HL-60 (cell line): ENCODE measurements around the gene UBE2E2.

Experiments
- DNase-seq, 2 experiments: peaks; one replicate each; pipeline ENCODE4 v3.0.0-alpha.2; 2010 to 2020; ENCODE audit warnings: low read depth in 1 of 2, low spot score in 1 of 2
- H3K27ac ChIP-seq: fragments of 250-450 bp; sonication (Bioruptor Pico); replicated peaks from 2 replicates; pipeline ENCODE4 v1.5.1; 2020; ENCODE audit warnings: mild to moderate bottlenecking, moderate library complexity
- H3K27me3 ChIP-seq: fragments of 250-450 bp; sonication (Bioruptor Pico); 2 replicates; pipeline ENCODE4 v1.5.1; 2021; ENCODE audit warnings: mild to moderate bottlenecking, moderate library complexity; ENCODE audit not compliant: insufficient read depth, poor library complexity, severe bottlenecking
- H3K4me3 ChIP-seq: replicated peaks from 2 replicates; pipeline ENCODE4 v1.5.1; 2011; ENCODE audit warnings: mild to moderate bottlenecking, control low read depth, low read length; ENCODE audit not compliant: insufficient read depth
- CTCF ChIP-seq: IDR thresholded peaks from one replicate; pipeline ENCODE4 v1.5.1; 2011; ENCODE audit warnings: low read length, control low read depth, inconsistent platforms; ENCODE audit not compliant: insufficient read depth
- GABPA ChIP-seq: IDR thresholded peaks from 2 replicates; pipeline ENCODE4 v1.6.1; 2012; ENCODE audit warnings: low read depth
- POLR2AphosphoS5 ChIP-seq: IDR thresholded peaks from 2 replicates; pipeline ENCODE4 v1.6.1; 2012; ENCODE audit warnings: low read depth
- REST ChIP-seq: IDR thresholded peaks from 2 replicates; pipeline ENCODE4 v1.6.1; 2012; ENCODE audit warnings: low read depth; ENCODE audit not compliant: insufficient replicate concordance
- SPI1 ChIP-seq: IDR thresholded peaks from 2 replicates; pipeline ENCODE4 v1.6.1; 2012; ENCODE audit warnings: low read depth, mild to moderate bottlenecking, borderline replicate concordance

The UBE2E2 gene

GRCh38 chr3:23438657-23439056 lies 235.5 kb downstream of the UBE2E2 start:
- TF ChIP-seq CTCF (no peak), SPI1 (no peak), POLR2AphosphoS5 (no peak), GABPA (no peak), REST (no peak)
- DNase-seq: no peak
- Histone ChIP-seq H3K27me3 (no peaks in the 10 kb centered on the region), H3K4me3 (no peak overlapping the region), H3K27ac (no peak overlapping the region)

GRCh38 chr3:23439080-23439479 lies 236.0 kb downstream of the UBE2E2 start:
- no peaks in the 10 kb centered on the region for H3K27me3 ChIP-seq
- no peak overlapping the region for H3K27ac ChIP-seq
- no peak for DNase-seq
- no peak overlapping the region for H3K4me3 ChIP-seq
- no peak for TF ChIP-seq POLR2AphosphoS5
- no peak for TF ChIP-seq CTCF
- no peak for TF ChIP-seq REST
- no peak for TF ChIP-seq GABPA
- no peak for TF ChIP-seq SPI1

GRCh38 chr3:23440416-23441294 lies 237.5 kb downstream of the UBE2E2 start:
- H3K27ac ChIP-seq: no peak overlapping the region
- no peak for TF ChIP-seq CTCF
- no peak for TF ChIP-seq GABPA
- TF ChIP-seq REST: no peak
- no peak for TF ChIP-seq POLR2AphosphoS5
- no peak for TF ChIP-seq SPI1
- H3K4me3 ChIP-seq: no peak overlapping the region

More at GRCh38 chr3:23440416-23441294, 237.5 kb downstream of the UBE2E2 start:
- no peaks in the 10 kb centered on the region for H3K27me3 ChIP-seq
- no peak for DNase-seq
